Measurements from ENCODE around the gene PCDHGA10.
"Not testable (repeated sequence)": the region's sequence is repeated elsewhere in the genome, so short reads cannot be mapped to it uniquely, and the experiment has no call there.

Gene PCDHGA10

GRCh38 chr5:141431286-141431685 is 18.5 kb downstream of the PCDHGA10 start:
- Histone ChIP-seq H2AFZ (ENCODE audit: low read depth, low read length) (no peak overlapping the region), H3K27ac (ENCODE audit: low read length) (no peak overlapping the region), H3K36me3 (replicated peaks; ENCODE audit: low read depth, low read length) (no peaks in the 10 kb centered on the region), H3K9me3 (ENCODE audit: insufficient read depth, low read length) (no peaks in the 10 kb centered on the region), H3K9ac (ENCODE audit: low read length) (no peak overlapping the region), H3K79me2 (ENCODE audit: low read length) (no peaks in the 10 kb centered on the region), H4K20me1 (ENCODE audit: insufficient read depth, low read length) (no peaks in the 10 kb centered on the region), H3K4me3 (ENCODE audit: low read length) (no peak overlapping the region), H3K4me2 (ENCODE audit: low read length) (no peak overlapping the region), H3K4me1 (ENCODE audit: low read length) (no peaks in the 10 kb centered on the region), H3K27me3 (ENCODE audit: low read depth, low read length) (no peaks in the 10 kb centered on the region)
- TF ChIP-seq EZH2phosphoT487 (IDR thresholded peaks at IDR 0.05; ENCODE audit: low read depth) (no peak), CTCF (IDR thresholded peaks at IDR 0.05; ENCODE audit: low read depth, low read length) (no peak)

GRCh38 chr5:141432308-141432707 is 19.5 kb downstream of the PCDHGA10 start:
- not testable (repeated sequence) for H3K4me3 ChIP-seq (ENCODE audit: low read length); H4K20me1 ChIP-seq (ENCODE audit: insufficient read depth, low read length); H3K27ac ChIP-seq (ENCODE audit: low read length); H2AFZ ChIP-seq (ENCODE audit: low read depth, low read length); H3K4me1 ChIP-seq (ENCODE audit: low read length); H3K27me3 ChIP-seq (ENCODE audit: low read depth, low read length); H3K4me2 ChIP-seq (ENCODE audit: low read length); H3K79me2 ChIP-seq (ENCODE audit: low read length); H3K36me3 ChIP-seq (replicated peaks; ENCODE audit: low read depth, low read length); H3K9me3 ChIP-seq (ENCODE audit: insufficient read depth, low read length); H3K9ac ChIP-seq (ENCODE audit: low read length)

GRCh38 chr5:141432726-141433125 is 19.9 kb downstream of the PCDHGA10 start:
- H3K27ac ChIP-seq (ENCODE audit: low read length); H3K4me2 ChIP-seq (ENCODE audit: low read length); H3K36me3 ChIP-seq (replicated peaks; ENCODE audit: low read depth, low read length); H3K9me3 ChIP-seq (ENCODE audit: insufficient read depth, low read length); H2AFZ ChIP-seq (ENCODE audit: low read depth, low read length); H3K27me3 ChIP-seq (ENCODE audit: low read depth, low read length); H3K4me1 ChIP-seq (ENCODE audit: low read length); H3K79me2 ChIP-seq (ENCODE audit: low read length); H3K4me3 ChIP-seq (ENCODE audit: low read length); H4K20me1 ChIP-seq (ENCODE audit: insufficient read depth, low read length); H3K9ac ChIP-seq (ENCODE audit: low read length): not testable (repeated sequence)

GRCh38 chr5:141434006-141434405 is 21.2 kb downstream of the PCDHGA10 start:
- Histone ChIP-seq H3K36me3 (replicated peaks; ENCODE audit: low read depth, low read length) (no peaks in the 10 kb centered on the region), H3K4me2 (ENCODE audit: low read length) (no peak overlapping the region), H3K79me2 (ENCODE audit: low read length) (no peaks in the 10 kb centered on the region), H3K9me3 (ENCODE audit: insufficient read depth, low read length) (no peaks in the 10 kb centered on the region), H2AFZ (ENCODE audit: low read depth, low read length) (no peak overlapping the region), H4K20me1 (ENCODE audit: insufficient read depth, low read length) (no peaks in the 10 kb centered on the region), H3K4me3 (ENCODE audit: low read length) (no peak overlapping the region), H3K27me3 (ENCODE audit: low read depth, low read length) (peaks cover 5% of the 10 kb centered on the region; the same call in 1 of the 2 replicates), H3K9ac (ENCODE audit: low read length) (no peak overlapping the region), H3K27ac (ENCODE audit: low read length) (no peak overlapping the region), H3K4me1 (ENCODE audit: low read length) (no peaks in the 10 kb centered on the region)
- TF ChIP-seq EZH2phosphoT487 (IDR thresholded peaks at IDR 0.05; ENCODE audit: low read depth) (no peak), CTCF (IDR thresholded peaks at IDR 0.05; ENCODE audit: low read depth, low read length) (no peak)

- Histone ChIP-seq H4K20me1 (ENCODE audit: insufficient read depth, low read length) (no peaks in the 10 kb centered on the region), H3K36me3 (replicated peaks; ENCODE audit: low read depth, low read length) (no peaks in the 10 kb centered on the region), H3K4me1 (ENCODE audit: low read length) (no peaks in the 10 kb centered on the region), H3K79me2 (ENCODE audit: low read length) (no peaks in the 10 kb centered on the region), H2AFZ (ENCODE audit: low read depth, low read length) (no peak overlapping the region), H3K4me2 (ENCODE audit: low read length) (no peak overlapping the region), H3K9me3 (ENCODE audit: insufficient read depth, low read length) (no peaks in the 10 kb centered on the region), H3K9ac (ENCODE audit: low read length) (no peak overlapping the region), H3K27ac (ENCODE audit: low read length) (no peak overlapping the region), H3K27me3 (ENCODE audit: low read depth, low read length) (peaks cover 5% of the 10 kb centered on the region; the same call in 1 of the 2 replicates), H3K4me3 (ENCODE audit: low read length) (no peak overlapping the region)
- TF ChIP-seq EZH2phosphoT487 (IDR thresholded peaks at IDR 0.05; ENCODE audit: low read depth) = no peak
- TF ChIP-seq CTCF (IDR thresholded peaks at IDR 0.05; ENCODE audit: low read depth, low read length) = no peak
Measured at GRCh38 chr5:141437221-141437620, 24.4 kb downstream of the PCDHGA10 start.
